Esophagus muscularis mucosa (tissue), 4 donors: ENCODE data around the gene PROX1.

Experiments
- CTCF ChIP-seq, 3 experiments: fragments of 200-600 bp in 2 of 3; fragments of 450-650 bp in 1 of 3; sonication (generic) in 2 of 3; IDR thresholded peaks; one replicate each; pipeline ENCODE4 v1.5.1; 2017 to 2019; ENCODE audit warnings: antibody characterized with exemption in 3 of 3, mild to moderate bottlenecking in 2 of 3, moderate library complexity in 1 of 3
- EP300 ChIP-seq: sonication (generic); formaldehyde crosslinking; IDR thresholded peaks from one replicate; pipeline ENCODE4 v1.6.1; 2017; ENCODE audit warnings: antibody characterized with exemption
- POLR2A ChIP-seq: fragments of 450-650 bp; IDR thresholded peaks from one replicate; pipeline ENCODE4 v1.6.1; 2017; ENCODE audit warnings: antibody characterized with exemption, moderate library complexity, mild to moderate bottlenecking, low read depth

- TF ChIP-seq EP300 (no peak), CTCF (IDR thresholded peaks at IDR 0.05) (no peak), POLR2A (no peak)
These were observed 33.5 kb downstream of the PROX1 start for GRCh38 chr1:214021321-214021720.
